Bronchial epithelial cell (primary cell): Measurements from ENCODE around the gene CACNA1E. TPM values are rescaled to one million over a fixed set of nuclear protein-coding genes. Genes with fewer than 3 reads are reported as not detected.

Source experiments
- DNase-seq: peaks from one replicate; pipeline ENCODE4 v3.0.0-alpha.2; 2010; ENCODE audit warnings: low read depth
- FAIRE-seq: peaks from 2 replicates; lab custom pipeline; 2011; peaks lifted over from hg19 to GRCh38; lab: Jason Lieb, UNC
- H3K27me3 ChIP-seq: 2 replicates; pipeline ENCODE4 v1.5.1; 2011; ENCODE audit warnings: low read length; ENCODE audit not compliant: control insufficient read depth, insufficient read depth
- H3K36me3 ChIP-seq: 2 replicates; pipeline ENCODE4 v1.5.1; 2011; ENCODE audit warnings: low read length; ENCODE audit not compliant: control insufficient read depth, insufficient read depth
- H3K4me3 ChIP-seq: 2 replicates; pipeline ENCODE4 v1.5.1; 2011; ENCODE audit warnings: mild to moderate bottlenecking, low read depth, low read length, control low read depth
- CTCF ChIP-seq: IDR thresholded peaks from 2 replicates; pipeline ENCODE4 v1.5.1; 2011; ENCODE audit warnings: mild to moderate bottlenecking, moderate library complexity, low read length, control low read depth, inconsistent platforms; ENCODE audit not compliant: insufficient read depth, severe bottlenecking
- total RNA-seq: library from RNA; depleted of rRNA; stranded (reverse); fragments of >200 nt; gene quantifications from 2 replicates; pipeline ENCODE4 v1.2.1, GENCODE V29; 2014

The CACNA1E gene
- total RNA-seq, 1 donor from 2014 or later = not detected

- no peak for TF ChIP-seq CTCF
- FAIRE-seq = no peak
- H3K27me3 ChIP-seq = no peaks in the 10 kb centered on the region
- peak; percentile 12 for DNase-seq
- no peak overlapping the region for H3K4me3 ChIP-seq
- H3K36me3 ChIP-seq = no peaks in the 10 kb centered on the region
Measured at GRCh38 chr1:181661569-181661968, 178.3 kb downstream of the CACNA1E start.

GRCh38 chr1:181662606-181663005, 179.3 kb downstream of the CACNA1E start:
- no peaks in the 10 kb centered on the region for H3K27me3 ChIP-seq
- DNase-seq (no peak), FAIRE-seq (no peak)
- H3K36me3 ChIP-seq = no peaks in the 10 kb centered on the region
- TF ChIP-seq CTCF = no peak
- H3K4me3 ChIP-seq = no peak overlapping the region

- H3K36me3 ChIP-seq = no peaks in the 10 kb centered on the region
- no peak for TF ChIP-seq CTCF
- DNase-seq (no peak), FAIRE-seq (no peak)
- no peaks in the 10 kb centered on the region for H3K27me3 ChIP-seq
- H3K4me3 ChIP-seq = no peak overlapping the region
Measured at GRCh38 chr1:181664543-181664942, 181.2 kb downstream of the CACNA1E start.

- no peaks in the 10 kb centered on the region for H3K27me3 ChIP-seq
- FAIRE-seq = no peak
- TF ChIP-seq CTCF = no peak
- peak; percentile 54 for DNase-seq
- H3K36me3 ChIP-seq = no peaks in the 10 kb centered on the region
- no peak overlapping the region for H3K4me3 ChIP-seq
Measured at GRCh38 chr1:181669246-181669645, 185.9 kb downstream of the CACNA1E start.

- H3K27me3 ChIP-seq = no peaks in the 10 kb centered on the region
- no peak overlapping the region for H3K4me3 ChIP-seq
- DNase-seq (no peak), FAIRE-seq (no peak)
- no peaks in the 10 kb centered on the region for H3K36me3 ChIP-seq
- TF ChIP-seq CTCF = no peak
Measured at GRCh38 chr1:181674617-181675016, 191.3 kb downstream of the CACNA1E start.

GRCh38 chr1:181675091-181675917, 192.0 kb downstream of the CACNA1E start:
- Histone ChIP-seq H3K4me3 (no peak overlapping the region), H3K27me3 (no peaks in the 10 kb centered on the region), H3K36me3 (no peaks in the 10 kb centered on the region)
- FAIRE-seq = no peak
- no peak for TF ChIP-seq CTCF
- no peak for DNase-seq
